Mucosa of stomach (tissue), 1 donor: Measurements from ENCODE around the gene FAM117A.
A peak's percentile ranks its signal among the peaks of the same experiment; 100 is the strongest.

ENCODE experiments used
- H3K27me3 ChIP-seq: one replicate; pipeline ENCODE4 v1.7.0; 2013; ENCODE audit warnings: mild to moderate bottlenecking, low read length; ENCODE audit not compliant: control insufficient read depth, insufficient read depth
- H3K36me3 ChIP-seq: one replicate; pipeline ENCODE4 v1.7.0; 2013; ENCODE audit warnings: low read length; ENCODE audit not compliant: control insufficient read depth, insufficient read depth
- H3K4me1 ChIP-seq: one replicate; pipeline ENCODE4 v1.7.0; 2013; ENCODE audit warnings: mild to moderate bottlenecking, low read length; ENCODE audit not compliant: control insufficient read depth, insufficient read depth
- H3K4me3 ChIP-seq: one replicate; pipeline ENCODE4 v1.7.0; 2013; ENCODE audit warnings: low read length
- H3K9ac ChIP-seq: one replicate; pipeline ENCODE4 v1.7.0; 2013; ENCODE audit warnings: mild to moderate bottlenecking, low read length, moderate library complexity
- H3K9me3 ChIP-seq: one replicate; pipeline ENCODE4 v1.7.0; 2013; ENCODE audit warnings: mild to moderate bottlenecking, low read length, moderate library complexity; ENCODE audit not compliant: control insufficient read depth
- donor health status: Pancreatic carcinoma.

Gene FAM117A

GRCh38 chr17:49763735-49764558, at the start of gene FAM117A:
TSS of gene FAM117A (minus strand) at chr17:49764131. CDS start at chr17:49764087, 44 bp downstream.
- Histone ChIP-seq H3K36me3 (no peaks in the 10 kb centered on the region), H3K4me3 (peak within 1 kb of the TSS; percentile 58), H3K27me3 (no peaks in the 10 kb centered on the region), H3K4me1 (peaks cover 18% of the 10 kb centered on the region), H3K9ac (peak within 1 kb of the TSS; percentile 57), H3K9me3 (no peaks in the 10 kb centered on the region)

DNA sequence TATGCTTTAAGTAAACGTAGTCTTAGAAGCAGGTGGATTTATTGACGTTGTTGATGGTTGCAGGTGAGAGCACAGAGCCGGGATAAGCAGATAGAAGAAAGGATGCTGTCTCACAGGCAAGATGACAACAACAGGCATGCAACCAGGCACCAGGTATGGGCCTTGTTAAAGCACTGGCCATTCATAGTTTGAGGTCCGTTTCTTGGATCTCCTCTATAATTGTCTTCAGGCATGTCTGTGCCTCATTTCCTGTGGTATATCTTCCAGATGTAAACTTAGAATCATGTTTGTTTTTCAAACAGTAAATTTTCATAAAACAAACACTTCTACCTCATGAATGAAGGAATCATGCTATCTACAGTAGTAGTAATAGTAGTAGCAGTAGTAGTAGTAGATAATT, 45.1 kb upstream of the FAM117A start:
- Histone ChIP-seq H3K27me3 (no peaks in the 10 kb centered on the region), H3K9me3 (no peaks in the 10 kb centered on the region), H3K36me3 (peaks cover 6% of the 10 kb centered on the region), H3K4me1 (no peaks in the 10 kb centered on the region), H3K4me3 (no peak overlapping the region), H3K9ac (no peak overlapping the region)

DNA sequence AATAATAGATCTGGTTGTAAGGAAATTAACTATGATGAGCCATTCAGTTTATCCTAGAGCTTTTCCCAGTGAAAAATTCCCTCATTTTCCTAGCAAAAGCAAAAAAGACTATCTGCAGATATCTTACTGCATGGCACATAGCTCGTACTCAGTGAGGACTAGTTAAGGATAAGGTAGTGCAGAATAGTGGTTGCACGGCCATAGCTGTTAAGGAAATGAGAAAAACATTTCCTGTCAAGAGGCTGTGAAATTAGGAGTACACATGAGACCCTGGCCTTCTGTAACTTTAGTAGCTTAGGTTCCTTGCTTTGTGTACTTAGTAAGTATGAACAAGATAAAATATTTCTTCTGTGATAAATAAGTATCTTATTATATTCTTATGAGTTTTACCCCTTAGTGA, 34.8 kb upstream of the FAM117A start:
- Histone ChIP-seq H3K9me3 (no peaks in the 10 kb centered on the region), H3K9ac (no peak overlapping the region), H3K36me3 (peaks cover 5% of the 10 kb centered on the region), H3K4me1 (no peaks in the 10 kb centered on the region), H3K27me3 (no peaks in the 10 kb centered on the region), H3K4me3 (no peak overlapping the region)

- Histone ChIP-seq H3K4me1 (no peaks in the 10 kb centered on the region), H3K27me3 (no peaks in the 10 kb centered on the region), H3K9ac (no peak overlapping the region)
Observed at GRCh38 chr17:49798182-49798581, 34.3 kb upstream of the FAM117A start.

DNA sequence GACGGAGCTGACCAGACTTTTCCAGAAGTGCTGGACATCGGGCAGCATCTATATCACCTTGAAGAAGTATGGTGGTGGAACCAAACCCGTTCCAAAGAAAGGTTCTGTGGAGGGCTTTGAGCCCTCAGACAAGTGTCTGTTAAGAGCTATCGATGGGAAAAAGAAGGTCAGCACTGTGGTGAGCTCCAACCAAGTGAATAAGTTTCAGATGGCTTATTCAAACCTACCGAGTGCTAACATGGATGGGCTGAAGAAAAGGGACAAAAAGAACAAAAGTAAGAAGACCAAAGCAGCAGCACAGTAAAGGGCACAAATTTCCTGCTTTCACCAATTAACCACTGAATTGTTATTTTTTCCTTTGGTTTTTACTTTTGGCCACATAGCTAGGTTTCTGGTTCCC, 31.4 kb upstream of the FAM117A start:
- Histone ChIP-seq H3K9ac (no peak overlapping the region), H3K27me3 (no peaks in the 10 kb centered on the region), H3K4me3 (no peak overlapping the region), H3K9me3 (no peaks in the 10 kb centered on the region), H3K36me3 (peaks cover 5% of the 10 kb centered on the region), H3K4me1 (peaks cover under 1% of the 10 kb centered on the region)

More at GRCh38 chr17:49798182-49798581, 34.3 kb upstream of the FAM117A start:
- H3K36me3 ChIP-seq, result peaks cover 5% of the 10 kb centered on the region
- H3K9me3 ChIP-seq, result no peaks in the 10 kb centered on the region
- H3K4me3 ChIP-seq, result no peak overlapping the region

DNA sequence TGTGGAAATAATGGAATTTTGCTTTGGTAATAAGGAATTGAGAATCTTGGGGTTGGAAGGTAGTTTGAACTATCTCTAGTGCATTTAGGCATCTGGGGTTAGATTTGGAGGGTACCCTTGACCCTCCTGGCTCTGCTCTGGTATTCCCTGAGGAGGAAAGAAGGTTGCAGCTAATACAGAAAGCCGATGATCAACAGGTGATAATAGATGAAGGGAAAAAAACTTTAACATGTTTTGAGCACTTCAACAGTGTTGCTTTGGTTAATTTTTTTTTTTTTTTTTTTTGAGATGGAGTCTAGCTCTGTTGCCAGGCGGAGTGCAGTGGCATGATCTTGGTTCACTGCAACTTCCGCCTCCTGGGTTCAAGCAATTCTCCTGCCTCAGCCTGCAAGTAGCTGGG, 29.4 kb upstream of the FAM117A start:
- H3K4me1 ChIP-seq, result peaks cover 11% of the 10 kb centered on the region
- no peak overlapping the region for H3K4me3 ChIP-seq
- H3K27me3 ChIP-seq, result no peaks in the 10 kb centered on the region
- H3K9ac ChIP-seq, result no peak overlapping the region
- no peaks in the 10 kb centered on the region for H3K9me3 ChIP-seq
- peaks cover 5% of the 10 kb centered on the region for H3K36me3 ChIP-seq

GRCh38 chr17:49789243-49789578, 25.3 kb upstream of the FAM117A start:
- H3K36me3 ChIP-seq, result no peaks in the 10 kb centered on the region

GRCh38 chr17:49788478-49789242, 24.7 kb upstream of the FAM117A start, which contains the start of gene KAT7:
TSS of gene KAT7 (plus strand) at chr17:49788681. CDS start at chr17:49788835, 154 bp downstream.
- H3K9ac ChIP-seq, result peak within 1 kb of the TSS; percentile 99
- H3K9me3 ChIP-seq, result no peaks in the 10 kb centered on the region
- no peaks in the 10 kb centered on the region for H3K36me3 ChIP-seq
- peaks cover 18% of the 10 kb centered on the region for H3K4me1 ChIP-seq
- H3K27me3 ChIP-seq, result no peaks in the 10 kb centered on the region
- H3K4me3 ChIP-seq, result peak within 1 kb of the TSS; percentile 98

More at GRCh38 chr17:49789243-49789578, 25.3 kb upstream of the FAM117A start:
- Histone ChIP-seq H3K4me3 (peak overlapping the region; percentile 68), H3K9me3 (no peaks in the 10 kb centered on the region), H3K27me3 (no peaks in the 10 kb centered on the region), H3K9ac (peak overlapping the region; percentile 33), H3K4me1 (peaks cover 18% of the 10 kb centered on the region)

DNA sequence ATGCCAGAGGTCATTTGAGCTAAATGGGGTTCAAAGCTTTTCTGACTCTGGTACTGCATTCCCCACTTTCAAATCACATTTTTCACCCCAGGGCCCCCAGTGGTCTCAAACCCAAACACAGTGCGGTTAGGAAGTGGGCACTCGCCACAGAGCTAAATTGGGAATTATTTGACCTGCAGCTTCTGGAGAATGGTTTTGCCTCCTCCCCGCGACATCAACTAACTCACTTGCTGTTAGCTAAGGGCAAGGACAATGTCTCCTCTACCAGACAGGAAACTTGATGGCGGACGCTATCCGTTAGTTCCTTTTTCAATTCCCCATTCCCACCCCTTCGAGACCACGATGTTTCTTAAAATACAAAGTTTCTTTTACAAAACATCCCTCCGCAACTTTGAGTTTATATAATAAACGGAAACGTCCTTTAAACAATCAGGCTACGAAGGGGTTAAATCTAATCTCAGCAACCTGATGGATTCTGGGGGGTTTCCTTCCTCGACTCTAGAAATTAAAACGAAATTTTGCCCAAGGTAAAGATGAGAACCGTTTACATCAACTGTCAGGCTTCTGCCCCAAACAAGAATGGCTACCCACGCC, 24.1 kb upstream of the FAM117A start:
- H3K4me1 ChIP-seq, result peaks cover 18% of the 10 kb centered on the region
- no peaks in the 10 kb centered on the region for H3K9me3 ChIP-seq
- H3K27me3 ChIP-seq, result no peaks in the 10 kb centered on the region
- peak overlapping the region; percentile 98 for H3K4me3 ChIP-seq
- H3K36me3 ChIP-seq, result no peaks in the 10 kb centered on the region
- H3K9ac ChIP-seq, result peak overlapping the region; percentile 99

DNA sequence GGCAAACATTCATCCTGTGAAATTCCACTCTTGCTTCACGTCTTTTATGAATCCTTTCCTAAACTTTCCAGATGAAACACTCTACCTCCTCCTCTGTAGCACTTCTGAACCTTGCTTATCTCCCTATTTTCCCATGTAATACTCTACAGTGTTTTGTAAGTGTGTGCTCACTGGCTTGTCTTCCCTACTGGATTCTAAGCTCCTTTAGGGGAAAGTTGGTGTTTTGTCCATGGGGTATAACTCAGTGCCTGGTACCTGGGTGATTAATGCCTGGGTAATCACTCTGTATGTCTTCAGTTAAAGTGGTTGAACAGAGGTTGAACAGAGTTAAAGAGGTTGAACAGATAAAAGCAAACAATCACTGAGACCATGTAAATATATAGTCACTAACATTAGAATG, 20.7 kb upstream of the FAM117A start:
- Histone ChIP-seq H3K9ac (no peak overlapping the region), H3K27me3 (no peaks in the 10 kb centered on the region), H3K36me3 (no peaks in the 10 kb centered on the region), H3K9me3 (no peaks in the 10 kb centered on the region), H3K4me3 (no peak overlapping the region), H3K4me1 (peaks cover 10% of the 10 kb centered on the region)

DNA sequence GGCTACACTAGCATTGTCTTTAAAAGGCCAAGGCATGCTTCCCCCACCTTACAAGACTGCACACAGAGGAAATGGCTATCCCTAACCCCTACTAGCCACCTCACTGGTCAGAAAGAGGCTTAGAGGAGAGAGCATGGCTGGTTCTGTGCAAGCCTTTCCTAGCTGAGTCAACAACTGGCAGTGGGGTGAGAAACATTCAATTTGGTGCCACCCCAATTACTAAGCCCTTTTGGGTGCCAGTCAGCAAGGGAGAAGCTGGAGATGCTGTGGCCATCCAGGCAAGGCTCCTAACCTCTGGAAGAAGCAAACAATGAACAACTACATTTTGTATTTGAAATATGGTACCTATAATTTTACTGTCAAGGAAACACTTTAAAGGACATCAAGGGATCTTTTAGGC, 19.9 kb upstream of the FAM117A start:
- H3K4me1 ChIP-seq, result peaks cover 7% of the 10 kb centered on the region

More for the DNA sequence above, 19.9 kb upstream of the FAM117A start:
- no peaks in the 10 kb centered on the region for H3K36me3 ChIP-seq
- H3K27me3 ChIP-seq, result no peaks in the 10 kb centered on the region
- no peaks in the 10 kb centered on the region for H3K9me3 ChIP-seq
- H3K4me3 ChIP-seq, result no peak overlapping the region
- no peak overlapping the region for H3K9ac ChIP-seq
